ENCODE data around the gene SPTBN2. TPM values are rescaled to one million over a fixed set of nuclear protein-coding genes. Genes with fewer than 3 reads are reported as not detected.

Gene SPTBN2
- total RNA-seq, 1 experiment from 2014 or later = 18.5 TPM

- ChIA-PET RAD21 (ENCODE audit: low non-redundant PET in 1 of 2, low total read pairs in 2 of 2, uncharacterized antibody in 2 of 2, unreplicated experiment in 2 of 2) (no interaction called here), CTCF (no interaction called here), POLR2A (no interaction called here)
- ATAC-seq (no peak), DNase-seq (ENCODE audit: low read depth, low spot score) (no peak)
- intact Hi-C loops (cut with micrococcal nuclease) = no loop called here
- no peaks in the 10 kb centered on the region for H3K9me2 ChIP-seq (ENCODE audit: insufficient read depth)
- H4K20me1 ChIP-seq (ENCODE audit: insufficient read depth) = no peaks in the 10 kb centered on the region
- H3K4me1 ChIP-seq (ENCODE audit: control insufficient read depth in 1 of 2, insufficient read depth in 2 of 2, low read length in 2 of 2) = no peaks in the 10 kb centered on the region
- H3K4me2 ChIP-seq (ENCODE audit: low read length) = no peak overlapping the region
- peaks cover 18% of the 10 kb centered on the region; the same call in 1 of the 2 replicates for H3K27me3 ChIP-seq (ENCODE audit: insufficient read depth, low read length)
- no peak overlapping the region for H3K9ac ChIP-seq (ENCODE audit: low read length)
- H3K27ac ChIP-seq (ENCODE audit: low read depth, low read length) = no peak overlapping the region
- no peak for TF ChIP-seq SIN3A (IDR thresholded peaks at IDR 0.05; ENCODE audit: low read depth)
- H2AFZ ChIP-seq (ENCODE audit: low read depth, low read length, poor library complexity, severe bottlenecking) = no peak overlapping the region
- no peaks in the 10 kb centered on the region for H3K9me3 ChIP-seq (ENCODE audit: control insufficient read depth in 1 of 2, insufficient read depth in 1 of 2, low read depth in 1 of 2, low read length in 2 of 2)
- no peaks in the 10 kb centered on the region for H3K36me3 ChIP-seq (ENCODE audit: control insufficient read depth in 1 of 2, insufficient read depth in 2 of 2, low read length in 2 of 2)
- H3K4me3 ChIP-seq (replicated peaks in 1 of 2; ENCODE audit: low read depth in 1 of 2, low read length in 2 of 2) = no peak overlapping the region
- BruUV-seq (replicated peaks) = no TSS peak
- H3K79me2 ChIP-seq (ENCODE audit: insufficient read depth, low read length) = no peaks in the 10 kb centered on the region
Measured at GRCh38 chr11:66734215-66734614, 5.2 kb upstream of the SPTBN2 start.

- no TSS peak for BruUV-seq (replicated peaks)
- H2AFZ ChIP-seq (ENCODE audit: low read depth, low read length, poor library complexity, severe bottlenecking) = no peak overlapping the region
- H3K36me3 ChIP-seq (ENCODE audit: control insufficient read depth in 1 of 2, insufficient read depth in 2 of 2, low read length in 2 of 2) = no peaks in the 10 kb centered on the region
- no peaks in the 10 kb centered on the region for H4K20me1 ChIP-seq (ENCODE audit: insufficient read depth)
- ChIA-PET RAD21 (ENCODE audit: low non-redundant PET in 1 of 2, low total read pairs in 2 of 2, uncharacterized antibody in 2 of 2, unreplicated experiment in 2 of 2) (no interaction called here), CTCF (no interaction called here), POLR2A (no interaction called here)
- ATAC-seq (no peak), DNase-seq (ENCODE audit: low read depth, low spot score) (no peak)
- intact Hi-C loops (cut with micrococcal nuclease) = no loop called here
- TF ChIP-seq POLR2AphosphoS5 (IDR thresholded peaks at IDR 0.05; ENCODE audit: low read depth, low read length) (no peak), FOSL1 (IDR thresholded peaks at IDR 0.05; ENCODE audit: low read depth) (no peak), RAD21 (IDR thresholded peaks at IDR 0.05; ENCODE audit: low read depth) (no peak), EZH2 (IDR thresholded peaks at IDR 0.05) (no peak), ZFX (IDR thresholded peaks at IDR 0.05) (no peak), ATF3 (IDR thresholded peaks at IDR 0.05) (no peak), CBX3 (IDR thresholded peaks at IDR 0.05; ENCODE audit: low read depth) (no peak), SP1 (IDR thresholded peaks at IDR 0.05; ENCODE audit: low read depth) (no peak), MAX (IDR thresholded peaks at IDR 0.05) (no peak), POLR2A (IDR thresholded peaks at IDR 0.05; ENCODE audit: borderline replicate concordance, extremely low read depth, insufficient read depth, insufficient read length) (no peak), SIN3A (IDR thresholded peaks at IDR 0.05; ENCODE audit: low read depth) (no peak), ELF1 (IDR thresholded peaks at IDR 0.05; ENCODE audit: borderline replicate concordance, low read depth) (no peak), TCF7L2 (IDR thresholded peaks at IDR 0.05; ENCODE audit: borderline replicate concordance, extremely low read depth, insufficient read depth, insufficient read length) (no peak), JUND (IDR thresholded peaks at IDR 0.05) (no peak), CTCF (IDR thresholded peaks at IDR 0.05 in 2 of 3, conservative IDR thresholded peaks at IDR 0.05 in 1 of 3; ENCODE audit: borderline replicate concordance in 1 of 3, insufficient read depth in 1 of 3, low read depth in 2 of 3, low read length in 2 of 3) (no peak), EZH2phosphoT487 (IDR thresholded peaks at IDR 0.05; ENCODE audit: borderline replicate concordance) (no peak), SRF (IDR thresholded peaks at IDR 0.05; ENCODE audit: low read depth) (no peak), EGR1 (IDR thresholded peaks at IDR 0.05; ENCODE audit: low read depth) (no peak), ZNF274 (IDR thresholded peaks at IDR 0.05; ENCODE audit: low read depth, low read length) (no peak), CEBPB (IDR thresholded peaks at IDR 0.05; ENCODE audit: low read depth) (no peak)
- H3K4me2 ChIP-seq (ENCODE audit: low read length) = no peak overlapping the region
- no peak overlapping the region for H3K27ac ChIP-seq (ENCODE audit: low read depth, low read length)
- no peak overlapping the region for H3K9ac ChIP-seq (ENCODE audit: low read length)
- H3K4me1 ChIP-seq (ENCODE audit: control insufficient read depth in 1 of 2, insufficient read depth in 2 of 2, low read length in 2 of 2) = peaks cover 4 to 23% of the 10 kb centered on the region in 2 experiments; a peak in 3 of 4 replicates
- H3K27me3 ChIP-seq (ENCODE audit: insufficient read depth, low read length) = peaks cover 14% of the 10 kb centered on the region; the same call in 1 of the 2 replicates
- H3K9me3 ChIP-seq (ENCODE audit: control insufficient read depth in 1 of 2, insufficient read depth in 1 of 2, low read depth in 1 of 2, low read length in 2 of 2) = no peaks in the 10 kb centered on the region
- H3K79me2 ChIP-seq (ENCODE audit: insufficient read depth, low read length) = peaks cover 8% of the 10 kb centered on the region; the same call in 1 of the 2 replicates
- no peak overlapping the region for H3K4me3 ChIP-seq (replicated peaks in 1 of 2; ENCODE audit: low read depth in 1 of 2, low read length in 2 of 2)
- no peaks in the 10 kb centered on the region for H3K9me2 ChIP-seq (ENCODE audit: insufficient read depth)
Measured at GRCh38 chr11:66729447-66729846, 431 bp upstream of the SPTBN2 start.

Data from HCT116 (cell line).